ENCODE measurements around the gene PLA2G6.

DNA sequence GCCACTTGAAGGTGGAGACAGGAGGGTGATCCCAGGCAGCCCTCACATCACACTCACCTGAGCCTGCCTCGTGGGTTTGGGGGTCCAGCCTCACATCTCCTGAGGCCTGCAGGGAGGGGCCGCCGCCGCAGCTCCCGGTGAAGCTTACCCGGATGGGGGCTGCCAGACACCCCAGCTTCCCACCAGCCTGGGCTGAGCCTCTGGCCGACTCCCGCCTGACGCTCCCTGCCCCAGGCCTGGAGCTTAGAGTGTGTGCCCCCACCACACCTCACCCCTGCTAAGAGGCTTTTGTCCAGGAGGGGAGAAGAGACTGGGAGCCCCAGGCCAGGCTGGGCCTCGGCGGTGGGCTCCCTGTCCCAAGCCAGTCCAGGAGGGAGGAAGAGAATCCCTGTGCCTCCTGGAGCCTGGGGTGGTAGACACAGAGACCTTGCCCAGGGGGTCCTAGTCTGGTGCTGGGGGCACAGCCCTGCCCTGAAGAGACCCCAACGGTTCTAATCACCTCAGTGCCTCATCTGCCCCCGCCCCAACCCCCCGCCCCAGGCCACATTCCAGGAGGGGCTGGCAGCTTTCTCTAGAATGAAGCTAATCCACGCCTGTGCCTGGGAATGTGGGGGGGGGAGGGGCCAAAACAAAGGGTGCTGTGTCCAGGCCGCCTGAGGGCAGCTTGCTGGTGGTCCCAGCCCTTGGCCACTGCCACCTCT is 97.5 kb downstream of the PLA2G6 start, which contains the start of gene SLC16A8:
- TF ChIP-seq CTCF (conservative IDR thresholded peaks at IDR 0.05; ENCODE audit: low read length), result no peak
- no peak for TF ChIP-seq EZH2phosphoT487 (IDR thresholded peaks at IDR 0.05; ENCODE audit: borderline replicate concordance, low read depth, low read length)

Measured in OCI-LY7 (cell line).